Stimulated activated naive CD8-positive, alpha-beta T cell treated with anti-CD3 and anti-CD28 coated beads, Interleukin-15, Interleukin-2, amounts not matched to agents 100 U/mL and 50 U/mL, for 24 hours (primary cell): ENCODE measurements around the gene PIAS2.
"Not testable (repeated sequence)": the region's sequence is repeated elsewhere in the genome, so short reads cannot be mapped to it uniquely, and the experiment has no call there.

Experiments used
- ATAC-seq: fragments of 150-1000 bp; cut with Tn5 transposase; one replicate; pipeline ENCODE4 v1.10.0; 2021
- DNase-seq: peaks from one replicate; pipeline ENCODE4 v3.0.0; 2021

PIAS2 gene

GRCh38 chr18:46903406-46903805 lies 13.9 kb downstream of the PIAS2 start:
- ATAC-seq (no peak), DNase-seq (no peak)

- ATAC-seq = no peak
- no peak for DNase-seq
Observed at GRCh38 chr18:46899274-46899948, 17.9 kb downstream of the PIAS2 start.

GRCh38 chr18:46894124-46894523 lies 23.2 kb downstream of the PIAS2 start:
- DNase-seq = peak; percentile 42
- peak; percentile 42 for ATAC-seq

GRCh38 chr18:46893360-46893759 lies 23.9 kb downstream of the PIAS2 start:
- no peak for ATAC-seq
- no peak for DNase-seq

- no peak for ATAC-seq
Observed at GRCh38 chr18:46892842-46893241, 24.5 kb downstream of the PIAS2 start.

GRCh38 chr18:46891742-46892214 lies 25.5 kb downstream of the PIAS2 start:
- ATAC-seq = peak; percentile 91
- DNase-seq = peak; percentile 22

More at GRCh38 chr18:46892842-46893241, 24.5 kb downstream of the PIAS2 start:
- no peak for DNase-seq

- no peak for ATAC-seq
Observed at GRCh38 chr18:46888965-46889364, 28.3 kb downstream of the PIAS2 start.

GRCh38 chr18:46886893-46887292 lies 30.4 kb downstream of the PIAS2 start:
- DNase-seq = no peak
- ATAC-seq = no peak

More at GRCh38 chr18:46888965-46889364, 28.3 kb downstream of the PIAS2 start:
- DNase-seq = no peak

- DNase-seq = no peak
- ATAC-seq = no peak
Observed at GRCh38 chr18:46883180-46883579, 34.1 kb downstream of the PIAS2 start.

GRCh38 chr18:46877329-46877987 lies 39.8 kb downstream of the PIAS2 start:
- no peak for ATAC-seq
- DNase-seq = no peak

- ATAC-seq (no peak), DNase-seq (no peak)
Observed at GRCh38 chr18:46868169-46868921, 49.0 kb downstream of the PIAS2 start.

GRCh38 chr18:46867367-46868143 lies 49.8 kb downstream of the PIAS2 start:
- ATAC-seq (no peak), DNase-seq (no peak)

- no peak for ATAC-seq
- DNase-seq = no peak
Observed at GRCh38 chr18:46866523-46866922, 50.8 kb downstream of the PIAS2 start.

- ATAC-seq, DNase-seq: not testable (repeated sequence)
Observed at GRCh38 chr18:46865245-46865644, 52.1 kb downstream of the PIAS2 start.

GRCh38 chr18:46859855-46860254 lies 57.5 kb downstream of the PIAS2 start:
- ATAC-seq = no peak
- DNase-seq = no peak

GRCh38 chr18:46858290-46858689 lies 59.0 kb downstream of the PIAS2 start:
- ATAC-seq (no peak), DNase-seq (no peak)

GRCh38 chr18:46856973-46857372 lies 60.3 kb downstream of the PIAS2 start:
- no peak for ATAC-seq

GRCh38 chr18:46849007-46849406 lies 68.3 kb downstream of the PIAS2 start:
- no peak for ATAC-seq
- DNase-seq = no peak

More at GRCh38 chr18:46856973-46857372, 60.3 kb downstream of the PIAS2 start:
- DNase-seq = no peak

GRCh38 chr18:46843372-46843771 lies 73.9 kb downstream of the PIAS2 start:
- ATAC-seq (no peak), DNase-seq (no peak)

- no peak for ATAC-seq
- no peak for DNase-seq
Observed at GRCh38 chr18:46842583-46842982, 74.7 kb downstream of the PIAS2 start.

- no peak for ATAC-seq
- no peak for DNase-seq
Observed at GRCh38 chr18:46833899-46834298, 83.4 kb downstream of the PIAS2 start.

GRCh38 chr18:46832849-46833248 lies 84.5 kb downstream of the PIAS2 start:
- no peak for DNase-seq
- ATAC-seq = no peak
